ENCODE data around the gene PDGFB.

GRCh38 chr22:39185601-39186012, 59.2 kb downstream of the PDGFB start:
- TF ChIP-seq, protein P1, sequence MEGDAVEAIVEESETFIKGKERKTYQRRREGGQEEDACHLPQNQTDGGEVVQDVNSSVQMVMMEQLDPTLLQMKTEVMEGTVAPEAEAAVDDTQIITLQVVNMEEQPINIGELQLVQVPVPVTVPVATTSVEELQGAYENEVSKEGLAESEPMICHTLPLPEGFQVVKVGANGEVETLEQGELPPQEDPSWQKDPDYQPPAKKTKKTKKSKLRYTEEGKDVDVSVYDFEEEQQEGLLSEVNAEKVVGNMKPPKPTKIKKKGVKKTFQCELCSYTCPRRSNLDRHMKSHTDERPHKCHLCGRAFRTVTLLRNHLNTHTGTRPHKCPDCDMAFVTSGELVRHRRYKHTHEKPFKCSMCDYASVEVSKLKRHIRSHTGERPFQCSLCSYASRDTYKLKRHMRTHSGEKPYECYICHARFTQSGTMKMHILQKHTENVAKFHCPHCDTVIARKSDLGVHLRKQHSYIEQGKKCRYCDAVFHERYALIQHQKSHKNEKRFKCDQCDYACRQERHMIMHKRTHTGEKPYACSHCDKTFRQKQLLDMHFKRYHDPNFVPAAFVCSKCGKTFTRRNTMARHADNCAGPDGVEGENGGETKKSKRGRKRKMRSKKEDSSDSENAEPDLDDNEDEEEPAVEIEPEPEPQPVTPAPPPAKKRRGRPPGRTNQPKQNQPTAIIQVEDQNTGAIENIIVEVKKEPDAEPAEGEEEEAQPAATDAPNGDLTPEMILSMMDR (IDR thresholded peaks at IDR 0.05): peak in 5 of 6 experiments; percentile 24 to 53 (median 44)
- TF ChIP-seq POLR2A (IDR thresholded peaks at IDR 0.05): no peak
- peak; percentile 48 to 94 (median 87) for TF ChIP-seq EP300 (IDR thresholded peaks at IDR 0.05)
- peak; percentile 89 to 96 for TF ChIP-seq POLR2AphosphoS5 (IDR thresholded peaks at IDR 0.05)

Data from upper lobe of left lung (tissue), 4 donors.